ENCODE results near the gene WBP4.

DNA sequence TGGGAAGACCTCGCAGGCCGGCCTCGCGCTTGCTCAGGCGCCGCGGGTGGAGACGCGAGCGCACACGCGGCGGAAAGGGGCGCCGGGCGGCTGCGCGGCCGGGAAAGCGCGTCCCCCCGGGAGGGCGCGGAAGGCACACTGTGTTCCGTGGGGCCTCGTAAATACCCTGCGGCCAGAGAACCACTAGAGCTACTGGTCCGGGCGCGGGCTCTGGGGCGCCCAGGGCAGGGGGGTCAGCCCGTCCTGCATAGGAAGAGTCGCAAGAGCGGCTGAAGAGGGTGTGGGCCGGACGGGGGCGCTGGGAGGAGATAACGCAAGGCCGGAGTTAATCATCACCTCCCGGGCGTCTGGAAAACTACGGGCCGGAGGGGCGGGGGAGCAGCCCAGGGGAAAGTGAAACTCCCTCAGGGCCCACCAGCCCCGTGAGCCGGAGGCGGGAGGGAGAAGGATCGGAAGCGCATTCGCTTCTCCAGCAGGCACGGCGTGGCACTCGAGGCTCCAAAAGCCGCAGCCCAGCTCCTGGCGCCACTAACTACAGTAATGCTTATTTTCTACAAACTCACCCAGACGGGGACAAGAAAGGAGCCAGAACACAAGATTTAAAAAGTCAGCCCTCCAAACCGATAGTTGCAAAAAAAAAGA, 1.1 kb upstream of the WBP4 start:
- TF ChIP-seq CTCF (IDR thresholded peaks at IDR 0.05) = peak in 8 of 12 donors; percentile 13 to 59 (median 30)
- TF ChIP-seq POLR2A (IDR thresholded peaks at IDR 0.05) = peak in 1 of 2 donors; percentile 69

Data from heart left ventricle (tissue), 13 donors.